ENCODE measurements around the gene MYT1. TPM values are rescaled to one million over a fixed set of nuclear protein-coding genes. Genes with fewer than 3 reads are reported as not detected.

Gene MYT1
- total and polyA plus RNA-seq, 2 of the 13 experiments (the other 11 are each of a cell fraction or from before 2014, with no cell fraction given), result 0.58 to 2.5 TPM

GRCh38 chr20:64236137-64237088 lies 72.2 kb downstream of the MYT1 start (continued):
- TF ChIP-seq ZC3H4 (CRISPR knock-in tag; IDR thresholded peaks at IDR 0.05; ENCODE audit: borderline replicate concordance), result no peak
- no peak for TF ChIP-seq REL (CRISPR knock-in tag; conservative IDR thresholded peaks at IDR 0.05)
- TF ChIP-seq ZNF121 (CRISPR knock-in tag; IDR thresholded peaks at IDR 0.05), result no peak
- TF ChIP-seq TAF1 (CRISPR knock-in tag; IDR thresholded peaks at IDR 0.05), result no peak; the same call in 1 of the 2 replicates
- TF ChIP-seq CEBPG (CRISPR knock-in tag; IDR thresholded peaks at IDR 0.05), result no peak
- no peak for TF ChIP-seq CREBL2 (CRISPR knock-in tag; IDR thresholded peaks at IDR 0.05; ENCODE audit: borderline replicate concordance)
- no peak for TF ChIP-seq MTA3 (CRISPR knock-in tag; IDR thresholded peaks at IDR 0.05)
- peak; percentile 64; the same call in 1 of the 2 replicates for TF ChIP-seq TFDP1 (CRISPR knock-in tag; IDR thresholded peaks at IDR 0.05; ENCODE audit: borderline replicate concordance)
- TF ChIP-seq ZNF563 (CRISPR knock-in tag; IDR thresholded peaks at IDR 0.05), result no peak
- TF ChIP-seq MNT (IDR thresholded peaks at IDR 0.05), result no peak; the same call in 1 of the 2 replicates
- TF ChIP-seq SP2 (CRISPR knock-in tag; IDR thresholded peaks at IDR 0.05), result no peak
- no peak for TF ChIP-seq ZNF781 (CRISPR knock-in tag; IDR thresholded peaks at IDR 0.05; ENCODE audit: borderline replicate concordance, not compliant biosample characterization)
- no peak for TF ChIP-seq PRPF4 (IDR thresholded peaks at IDR 0.05; ENCODE audit: low read depth, low read length, poor library complexity, severe bottlenecking)
- peak; percentile 94 for TF ChIP-seq NR2C2 (CRISPR knock-in tag; IDR thresholded peaks at IDR 0.05; ENCODE audit: borderline replicate concordance)
- no peak for TF ChIP-seq RBFOX2 (IDR thresholded peaks at IDR 0.05; ENCODE audit: low read depth, low read length)
- TF ChIP-seq IRF2 (CRISPR knock-in tag; IDR thresholded peaks at IDR 0.05), result no peak; the same call in none of the 2 replicates
- no peak for TF ChIP-seq ZNF282 (IDR thresholded peaks at IDR 0.05; ENCODE audit: partially characterized antibody)
- peak; percentile 91 for TF ChIP-seq ZNF564 (CRISPR knock-in tag; IDR thresholded peaks at IDR 0.05)
- TF ChIP-seq ATM (IDR thresholded peaks at IDR 0.05; ENCODE audit: borderline replicate concordance), result no peak
- peak; percentile 75; the same call in 1 of the 2 replicates for TF ChIP-seq AHDC1 (CRISPR knock-in tag; IDR thresholded peaks at IDR 0.05; ENCODE audit: borderline replicate concordance)
- TF ChIP-seq ATF3 (CRISPR knock-in tag; IDR thresholded peaks at IDR 0.05), result peak; percentile 48

All from HepG2 (cell line).